PC-9 (cell line): ENCODE results near the gene CD1C.

Experiments used
- CTCF ChIP-seq: fragments of 200-600 bp; sonication (generic); conservative IDR thresholded peaks from 2 replicates; pipeline ENCODE4 v1.6.1; 2017; ENCODE audit warnings: mixed run types, antibody characterized with exemption, mild to moderate bottlenecking, moderate library complexity
- EZH2 ChIP-seq: fragments of 200-600 bp; sonication (generic); IDR thresholded peaks from 2 replicates; pipeline ENCODE4 v1.8.0; 2017; ENCODE audit warnings: antibody characterized with exemption, low read depth

GRCh38 chr1:158311066-158311465 is 21.3 kb downstream of the CD1C start:
- no peak for TF ChIP-seq CTCF
- TF ChIP-seq EZH2 = no peak
